Panc1 (cell line): ENCODE data around the gene LMBRD1.

Experiments
- POLR2AphosphoS5 ChIP-seq: IDR thresholded peaks from 2 replicates; pipeline ENCODE4 v1.6.1; 2012; ENCODE audit warnings: mild to moderate bottlenecking, low read depth, low read length, moderate library complexity
- SIN3A ChIP-seq: IDR thresholded peaks from 2 replicates; pipeline ENCODE4 v1.6.1; 2012; ENCODE audit warnings: low read depth, mild to moderate bottlenecking, low read length, moderate library complexity, borderline replicate concordance; ENCODE audit not compliant: insufficient read depth
- TCF7L2 ChIP-seq: IDR thresholded peaks from 2 replicates; pipeline ENCODE4 v1.6.1; 2011; ENCODE audit warnings: mild to moderate bottlenecking, low read depth, low read length, inconsistent platforms
- TF ChIP-seq, protein P1 (sequence below): fragments of 450-650 bp; IDR thresholded peaks from 2 replicates; pipeline ENCODE4 v1.5.1; 2017; ENCODE audit warnings: mild to moderate bottlenecking
- TF ChIP-seq, protein P2 (sequence below), 2 experiments: IDR thresholded peaks; 2 replicates each; pipeline ENCODE4 v1.6.1; 2011 to 2012; ENCODE audit warnings: low read depth in 2 of 2, control low read depth in 1 of 2, low read length in 1 of 2, mild to moderate bottlenecking in 1 of 2, moderate library complexity in 1 of 2; ENCODE audit not compliant: insufficient read depth in 1 of 2

DNA sequence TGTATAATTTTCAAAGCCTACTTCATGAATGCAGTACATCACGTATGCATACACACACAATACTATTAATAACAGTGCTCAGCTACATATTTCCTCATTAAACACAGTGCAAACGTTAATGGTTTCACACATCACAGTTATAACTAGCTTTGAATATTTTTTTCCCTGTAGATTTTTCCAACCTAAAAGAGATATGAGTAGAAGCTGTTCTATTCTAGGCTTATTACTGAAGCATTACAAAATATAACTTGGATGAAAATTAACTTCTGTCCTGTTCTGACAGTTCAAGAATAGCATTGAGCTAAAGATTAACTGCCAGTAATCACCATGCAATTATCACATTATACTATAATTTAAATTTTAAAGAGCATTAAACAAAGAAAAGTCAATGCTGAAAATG is 6.2 kb downstream of the LMBRD1 start:
- no peak for TF ChIP-seq POLR2AphosphoS5
- TF ChIP-seq, protein P1, sequence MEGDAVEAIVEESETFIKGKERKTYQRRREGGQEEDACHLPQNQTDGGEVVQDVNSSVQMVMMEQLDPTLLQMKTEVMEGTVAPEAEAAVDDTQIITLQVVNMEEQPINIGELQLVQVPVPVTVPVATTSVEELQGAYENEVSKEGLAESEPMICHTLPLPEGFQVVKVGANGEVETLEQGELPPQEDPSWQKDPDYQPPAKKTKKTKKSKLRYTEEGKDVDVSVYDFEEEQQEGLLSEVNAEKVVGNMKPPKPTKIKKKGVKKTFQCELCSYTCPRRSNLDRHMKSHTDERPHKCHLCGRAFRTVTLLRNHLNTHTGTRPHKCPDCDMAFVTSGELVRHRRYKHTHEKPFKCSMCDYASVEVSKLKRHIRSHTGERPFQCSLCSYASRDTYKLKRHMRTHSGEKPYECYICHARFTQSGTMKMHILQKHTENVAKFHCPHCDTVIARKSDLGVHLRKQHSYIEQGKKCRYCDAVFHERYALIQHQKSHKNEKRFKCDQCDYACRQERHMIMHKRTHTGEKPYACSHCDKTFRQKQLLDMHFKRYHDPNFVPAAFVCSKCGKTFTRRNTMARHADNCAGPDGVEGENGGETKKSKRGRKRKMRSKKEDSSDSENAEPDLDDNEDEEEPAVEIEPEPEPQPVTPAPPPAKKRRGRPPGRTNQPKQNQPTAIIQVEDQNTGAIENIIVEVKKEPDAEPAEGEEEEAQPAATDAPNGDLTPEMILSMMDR, result no peak
- no peak for TF ChIP-seq TCF7L2
- no peak for TF ChIP-seq SIN3A
- TF ChIP-seq, protein P2, sequence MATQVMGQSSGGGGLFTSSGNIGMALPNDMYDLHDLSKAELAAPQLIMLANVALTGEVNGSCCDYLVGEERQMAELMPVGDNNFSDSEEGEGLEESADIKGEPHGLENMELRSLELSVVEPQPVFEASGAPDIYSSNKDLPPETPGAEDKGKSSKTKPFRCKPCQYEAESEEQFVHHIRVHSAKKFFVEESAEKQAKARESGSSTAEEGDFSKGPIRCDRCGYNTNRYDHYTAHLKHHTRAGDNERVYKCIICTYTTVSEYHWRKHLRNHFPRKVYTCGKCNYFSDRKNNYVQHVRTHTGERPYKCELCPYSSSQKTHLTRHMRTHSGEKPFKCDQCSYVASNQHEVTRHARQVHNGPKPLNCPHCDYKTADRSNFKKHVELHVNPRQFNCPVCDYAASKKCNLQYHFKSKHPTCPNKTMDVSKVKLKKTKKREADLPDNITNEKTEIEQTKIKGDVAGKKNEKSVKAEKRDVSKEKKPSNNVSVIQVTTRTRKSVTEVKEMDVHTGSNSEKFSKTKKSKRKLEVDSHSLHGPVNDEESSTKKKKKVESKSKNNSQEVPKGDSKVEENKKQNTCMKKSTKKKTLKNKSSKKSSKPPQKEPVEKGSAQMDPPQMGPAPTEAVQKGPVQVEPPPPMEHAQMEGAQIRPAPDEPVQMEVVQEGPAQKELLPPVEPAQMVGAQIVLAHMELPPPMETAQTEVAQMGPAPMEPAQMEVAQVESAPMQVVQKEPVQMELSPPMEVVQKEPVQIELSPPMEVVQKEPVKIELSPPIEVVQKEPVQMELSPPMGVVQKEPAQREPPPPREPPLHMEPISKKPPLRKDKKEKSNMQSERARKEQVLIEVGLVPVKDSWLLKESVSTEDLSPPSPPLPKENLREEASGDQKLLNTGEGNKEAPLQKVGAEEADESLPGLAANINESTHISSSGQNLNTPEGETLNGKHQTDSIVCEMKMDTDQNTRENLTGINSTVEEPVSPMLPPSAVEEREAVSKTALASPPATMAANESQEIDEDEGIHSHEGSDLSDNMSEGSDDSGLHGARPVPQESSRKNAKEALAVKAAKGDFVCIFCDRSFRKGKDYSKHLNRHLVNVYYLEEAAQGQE (IDR thresholded peaks at IDR 0.05; ENCODE audit: insufficient read depth in 1 of 2, low read depth in 2 of 2, low read length in 1 of 2), result no peak
